ENCODE measurements around the gene ATP5F1E.

GRCh38 chr20:58992911-58993310 is 39.2 kb downstream of the ATP5F1E start:
- TF ChIP-seq POLR2A (IDR thresholded peaks at IDR 0.05) (no peak), CTCF (IDR thresholded peaks at IDR 0.05 in 4 of 5, conservative IDR thresholded peaks at IDR 0.05 in 1 of 5) (no peak)

Data from gastrocnemius medialis (tissue), 4 donors.